HG03064 (cell line): ENCODE results near the gene UTP3.
"Not testable (repeated sequence)": the region's sequence is repeated elsewhere in the genome, so short reads cannot be mapped to it uniquely, and the experiment has no call there.

Experiments used
- ATAC-seq: cut with Tn5 transposase; IDR thresholded peaks from one replicate; pipeline ENCODE4 v1.9.1; 2021; ENCODE audit warnings: low read depth; ENCODE audit not compliant: unreplicated experiment

Gene UTP3

DNA sequence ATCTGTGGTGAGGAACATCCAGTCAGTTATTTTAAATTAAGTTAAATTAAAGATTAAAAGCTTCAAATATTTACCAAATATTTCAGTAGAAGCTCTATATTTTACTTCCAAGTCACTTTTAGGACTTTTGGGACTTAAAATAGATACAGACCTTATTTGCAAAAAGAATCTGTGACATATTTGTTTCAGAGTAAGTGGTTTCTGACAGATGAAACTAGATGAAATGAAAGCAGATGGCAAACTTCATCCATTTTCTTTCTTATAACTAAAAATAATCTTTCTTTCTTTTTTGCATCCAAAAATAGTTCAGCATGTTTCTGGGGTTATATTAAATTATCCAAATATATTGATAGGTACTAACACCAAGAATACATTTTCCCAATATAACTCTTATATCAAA lies 6.6 kb upstream of the UTP3 start:
- ATAC-seq = no peak

DNA sequence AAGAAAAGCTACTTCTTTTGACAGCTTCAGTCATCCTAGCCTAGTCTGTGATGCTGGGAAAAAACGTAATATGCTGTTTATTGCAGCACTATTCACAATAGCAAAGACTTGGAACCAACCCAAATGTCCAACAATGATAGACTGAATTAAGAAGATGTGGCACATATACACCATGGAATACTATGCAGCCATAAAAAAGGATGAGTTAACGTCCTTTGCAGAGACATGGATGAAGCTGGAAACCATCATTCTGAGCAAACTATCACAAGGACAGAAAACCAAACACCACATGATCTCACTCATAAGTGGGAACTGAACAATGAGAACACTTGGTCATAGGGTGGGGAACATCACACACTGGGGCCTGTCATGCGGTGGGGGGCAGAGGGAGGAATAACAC lies 6.2 kb upstream of the UTP3 start:
- ATAC-seq = not testable (repeated sequence)

DNA sequence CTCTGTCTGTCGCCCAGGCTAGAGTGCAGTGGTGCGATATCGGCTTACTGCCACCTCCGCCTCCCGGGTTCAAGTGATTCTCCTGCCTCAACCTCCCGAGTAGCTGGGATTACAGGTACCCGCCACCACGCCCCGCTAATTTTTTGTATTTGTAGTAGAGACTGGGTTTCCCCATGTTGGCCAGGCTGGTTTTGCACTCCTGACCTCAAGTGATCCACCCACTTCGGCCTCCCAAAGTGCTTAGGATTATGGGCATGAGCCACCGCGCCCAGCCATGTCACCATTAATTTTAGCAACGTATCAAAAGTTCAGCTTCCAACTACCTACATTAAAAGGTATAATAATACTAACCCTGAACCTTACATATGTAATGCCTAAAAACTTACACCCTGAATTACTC lies 940 bp upstream of the UTP3 start:
- ATAC-seq = no peak

DNA sequence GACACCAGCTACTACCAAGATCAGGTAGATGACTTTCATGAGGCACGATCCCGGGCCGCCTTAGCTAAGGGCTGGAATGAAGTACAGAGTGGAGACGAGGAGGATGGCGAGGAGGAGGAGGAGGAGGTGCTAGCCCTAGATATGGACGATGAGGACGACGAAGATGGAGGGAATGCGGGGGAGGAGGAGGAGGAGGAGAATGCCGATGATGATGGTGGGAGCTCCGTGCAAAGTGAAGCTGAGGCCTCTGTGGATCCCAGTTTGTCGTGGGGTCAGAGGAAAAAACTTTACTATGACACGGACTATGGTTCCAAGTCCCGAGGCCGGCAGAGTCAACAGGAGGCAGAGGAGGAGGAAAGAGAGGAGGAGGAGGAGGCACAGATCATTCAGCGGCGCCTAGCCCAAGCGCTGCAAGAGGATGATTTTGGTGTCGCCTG lies 481 bp downstream of the UTP3 start:
- no peak for ATAC-seq

DNA sequence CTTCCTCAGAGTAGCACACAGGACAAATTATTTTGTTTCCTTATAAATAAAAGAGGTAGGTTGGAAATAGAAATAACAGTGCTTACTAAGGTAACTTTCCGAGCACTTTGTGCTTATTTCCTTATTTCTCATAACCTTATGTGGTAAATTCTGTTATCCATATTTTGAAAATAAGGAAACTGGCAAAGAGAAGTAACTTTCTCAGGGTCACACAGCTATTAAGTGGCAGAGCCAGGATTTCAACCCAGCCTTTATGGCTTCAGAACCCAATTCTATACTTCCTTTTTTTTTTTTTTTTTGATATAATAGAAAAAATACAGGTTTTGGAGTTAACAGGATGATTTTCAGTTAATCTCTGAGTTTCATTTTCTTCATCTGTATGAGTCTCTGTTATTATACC lies 3.3 kb downstream of the UTP3 start:
- no peak for ATAC-seq

DNA sequence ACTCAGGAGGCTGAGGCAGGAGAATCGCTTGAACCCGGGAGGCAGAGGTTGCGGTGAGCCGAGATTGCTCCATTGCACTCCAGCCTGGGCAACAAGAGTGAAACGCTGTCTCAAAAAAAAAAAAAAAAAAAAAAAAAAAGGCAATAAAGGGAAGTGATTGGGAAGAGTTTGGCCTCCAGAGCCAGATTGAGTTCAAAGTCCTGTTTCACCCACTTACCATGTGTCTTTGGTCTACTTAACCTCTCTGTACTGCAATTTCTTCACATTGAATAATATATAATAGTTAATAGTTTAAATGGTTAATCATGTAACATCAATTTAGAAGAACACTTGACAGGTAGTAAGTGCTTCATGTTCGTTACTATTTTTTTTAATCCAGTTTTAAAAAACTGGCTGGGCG lies 6.3 kb downstream of the UTP3 start:
- ATAC-seq = not testable (repeated sequence)

DNA sequence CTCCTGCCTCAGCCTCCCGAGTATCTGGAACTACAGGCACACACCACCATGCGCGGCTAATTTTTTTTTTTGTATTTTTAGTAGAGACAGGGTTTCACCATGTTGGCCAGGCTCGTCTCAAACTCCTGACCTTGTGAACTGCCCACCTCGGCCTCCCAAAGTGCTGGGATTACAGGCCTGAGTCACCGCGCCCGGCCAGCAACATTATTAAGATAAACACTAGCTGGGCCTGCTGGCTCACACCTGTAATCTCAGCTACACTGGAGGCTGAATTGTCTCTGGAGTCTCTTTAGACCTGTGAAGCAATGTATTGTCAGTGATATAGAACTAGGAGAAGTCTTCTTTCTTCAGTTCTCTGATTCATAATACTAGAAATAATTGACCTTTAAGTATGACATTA lies 10.1 kb downstream of the UTP3 start:
- not testable (repeated sequence) for ATAC-seq

DNA sequence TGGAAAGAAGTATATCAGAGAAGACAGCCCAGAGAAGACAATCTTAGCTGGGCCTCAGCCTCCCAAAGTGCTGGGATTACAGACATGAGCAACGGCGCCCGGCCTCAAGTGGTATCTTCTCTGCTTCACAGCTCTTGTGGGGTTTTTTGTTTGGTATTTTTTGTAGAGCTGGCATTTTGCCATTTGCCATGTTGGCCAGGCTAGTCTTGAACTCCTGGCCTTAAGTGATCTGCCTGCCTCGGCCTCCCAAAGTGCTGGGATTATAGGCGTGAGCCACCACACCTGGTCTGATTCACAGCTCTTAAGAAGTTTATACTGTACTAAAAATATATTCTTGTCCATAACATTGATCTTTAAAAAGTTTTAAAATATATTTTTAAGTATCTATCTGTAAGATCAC lies 12.4 kb downstream of the UTP3 start:
- ATAC-seq = no peak

DNA sequence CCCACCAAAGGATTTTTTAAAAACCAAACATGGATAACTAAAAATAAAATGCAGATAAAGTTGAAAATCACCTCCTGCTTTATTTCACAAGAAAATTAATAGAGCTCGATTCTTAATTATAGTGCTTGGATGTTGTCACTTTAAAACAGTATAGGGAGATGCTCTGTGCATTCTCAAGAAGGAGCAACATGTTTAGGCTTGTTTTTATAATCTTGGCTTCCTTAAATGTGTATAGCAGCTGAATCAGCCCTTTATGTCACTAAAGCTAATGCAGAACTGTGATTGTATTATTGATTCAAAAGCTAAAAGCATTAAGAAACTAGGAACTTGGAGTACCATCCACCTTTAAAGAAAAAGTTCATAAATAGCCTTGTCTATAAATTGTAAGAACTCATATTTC lies 12.9 kb downstream of the UTP3 start:
- no peak for ATAC-seq

DNA sequence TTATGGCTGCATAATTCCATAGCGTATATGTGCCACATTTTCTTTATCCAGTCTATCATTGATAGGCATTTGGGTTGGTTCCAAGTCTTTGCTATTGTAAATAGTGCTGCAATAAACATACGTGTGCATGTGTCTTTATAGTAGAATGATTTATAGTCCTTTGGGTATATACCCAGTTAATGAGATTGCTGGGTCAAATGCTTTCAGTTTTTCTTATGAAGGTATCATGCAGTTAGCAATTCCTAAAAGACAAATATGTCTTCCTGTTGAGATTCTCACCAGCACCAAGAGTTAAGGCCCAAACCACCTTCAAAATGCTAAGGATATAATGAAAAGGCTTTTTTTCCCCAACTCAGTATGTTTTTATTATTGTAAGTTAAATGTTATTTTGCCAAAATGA lies 14.3 kb downstream of the UTP3 start:
- ATAC-seq = not testable (repeated sequence)

DNA sequence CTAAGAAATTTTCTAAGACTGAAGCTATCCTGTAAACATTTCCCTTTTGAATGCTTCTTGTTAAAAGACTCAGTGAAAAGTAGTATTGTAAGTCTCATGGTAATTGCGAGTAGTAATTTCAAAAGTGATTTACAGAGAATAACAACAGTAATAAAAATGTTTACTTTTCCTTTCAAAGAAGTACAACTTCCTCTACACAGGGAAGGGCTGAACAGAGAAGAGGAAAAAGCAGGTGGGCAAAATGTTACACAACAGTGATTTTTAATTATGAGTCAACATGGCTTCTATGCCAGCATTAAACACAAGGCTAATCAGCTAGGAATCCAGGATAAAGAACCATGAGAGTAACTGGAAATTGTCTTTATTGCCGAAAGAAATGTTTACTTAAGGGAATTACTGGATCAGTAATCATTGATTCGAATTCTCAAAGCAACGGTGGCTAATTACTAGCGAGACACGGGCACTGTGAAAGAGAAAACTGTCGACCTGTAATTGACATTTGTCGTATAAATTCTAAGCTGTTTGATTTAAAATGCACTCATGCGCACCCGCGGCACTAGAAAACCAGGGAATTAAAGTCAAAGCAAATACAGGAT lies 15.4 kb downstream of the UTP3 start:
- ATAC-seq = no peak

DNA sequence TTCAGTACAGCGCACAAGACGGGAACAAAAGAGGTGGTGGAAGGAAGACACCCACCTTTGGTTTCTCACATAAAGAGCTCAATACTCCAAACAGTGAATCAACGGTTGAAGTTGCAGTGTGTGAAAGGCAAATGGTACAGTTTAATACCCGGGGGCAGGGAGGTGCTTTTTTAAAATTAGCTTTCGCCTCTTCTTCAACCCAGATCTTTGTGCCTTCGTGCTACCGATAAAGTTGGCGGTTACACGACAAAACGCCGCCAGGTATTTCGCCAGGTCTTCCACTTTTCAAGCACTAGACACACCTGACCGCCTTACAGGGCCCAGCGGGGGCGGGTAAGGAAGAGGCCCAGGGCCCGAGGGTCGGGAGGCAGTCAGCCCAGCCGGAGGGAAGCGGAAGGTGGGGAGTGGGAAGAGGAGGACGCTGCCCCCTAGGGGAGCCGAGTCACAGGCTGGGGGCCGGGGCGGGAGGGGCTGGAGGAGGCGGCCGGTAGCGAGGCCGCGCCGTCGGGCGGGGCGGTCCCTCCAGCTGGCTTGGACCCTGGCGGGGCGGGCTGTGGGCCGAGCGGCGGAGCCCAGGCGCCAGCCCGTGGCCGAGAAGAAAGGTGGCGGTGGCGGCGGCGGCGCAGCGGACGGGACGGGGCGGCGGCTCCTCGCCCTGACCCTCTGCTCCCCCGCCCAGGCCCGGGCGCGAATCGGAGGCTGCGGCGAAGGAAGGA lies 16.0 kb downstream of the UTP3 start:
- ATAC-seq = peak; percentile 75

DNA sequence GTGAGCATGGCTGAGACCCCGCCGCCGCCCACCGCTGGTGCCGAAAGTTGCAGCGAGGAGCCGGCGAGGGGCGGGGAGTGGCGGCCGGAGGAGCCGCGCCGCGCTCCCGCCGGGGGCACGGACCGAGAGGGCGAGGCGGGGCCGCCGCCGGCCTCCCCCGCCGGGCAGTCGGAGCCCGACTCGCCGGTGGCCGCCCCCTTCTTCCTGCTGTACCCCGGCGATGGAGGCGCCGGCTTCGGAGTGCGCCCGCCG lies 16.5 kb downstream of the UTP3 start:
- ATAC-seq = peak; percentile 41

DNA sequence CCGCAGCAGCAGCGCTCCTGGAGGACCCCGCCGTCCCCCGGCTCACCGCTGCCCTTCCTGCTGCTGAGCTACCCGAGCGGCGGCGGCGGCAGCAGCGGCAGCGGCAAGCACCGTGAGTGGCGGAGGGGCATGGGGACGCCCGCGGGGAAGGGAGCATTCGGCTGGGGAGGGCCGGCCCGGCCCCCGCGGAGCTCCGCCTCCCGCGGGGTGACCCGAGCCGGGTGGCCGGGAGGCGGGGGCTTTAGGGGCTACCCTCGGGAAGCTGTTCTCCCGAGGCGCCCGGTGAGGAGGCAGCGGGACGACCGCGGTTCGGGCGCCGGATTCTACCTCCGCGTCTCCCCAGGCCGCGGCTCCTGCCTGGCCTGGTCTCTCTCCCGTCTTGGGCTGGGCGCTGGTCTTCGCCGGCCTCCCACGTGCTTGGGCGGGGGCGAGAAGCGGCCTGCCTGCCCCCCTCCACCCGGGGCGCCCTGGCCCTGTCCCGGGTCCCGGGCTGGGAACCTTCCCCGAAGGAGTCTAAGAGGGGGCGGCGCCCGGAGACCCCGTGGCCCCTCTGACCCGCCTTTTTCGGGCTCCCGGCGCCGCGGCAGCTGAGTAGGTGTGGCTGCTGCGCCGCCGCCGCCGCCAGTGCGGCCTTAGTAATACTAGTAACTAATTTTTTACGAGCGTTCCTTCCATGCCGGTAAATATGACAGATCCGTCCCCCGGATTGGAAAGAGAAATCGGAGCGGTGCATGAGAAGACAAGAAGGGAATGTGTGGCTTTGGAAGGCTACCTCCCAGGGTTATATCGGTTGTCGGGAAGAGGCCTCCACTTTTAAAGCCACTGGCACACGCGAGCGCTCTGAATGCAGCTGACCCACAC lies 17.1 kb downstream of the UTP3 start:
- ATAC-seq = peak; percentile 51

DNA sequence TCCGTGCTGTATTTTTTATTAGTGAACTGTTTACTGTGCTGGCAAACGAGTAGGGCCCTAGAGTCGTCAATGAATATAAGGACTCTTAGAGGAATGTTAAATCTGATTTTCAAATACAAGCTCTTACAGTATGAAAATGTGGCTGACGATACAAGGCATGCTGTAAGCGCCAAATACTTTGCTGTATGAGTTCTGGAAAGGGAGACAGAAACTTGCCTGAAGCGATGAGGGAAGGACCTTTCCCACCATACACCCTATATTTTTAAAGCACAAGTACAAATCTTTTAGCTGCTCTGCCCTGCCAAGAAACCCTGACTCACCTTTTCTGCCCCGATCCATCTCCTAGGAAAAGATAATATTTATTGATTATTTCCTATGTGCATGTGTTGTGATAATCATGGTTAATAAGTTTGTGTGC lies 17.7 kb downstream of the UTP3 start:
- ATAC-seq = no peak

DNA sequence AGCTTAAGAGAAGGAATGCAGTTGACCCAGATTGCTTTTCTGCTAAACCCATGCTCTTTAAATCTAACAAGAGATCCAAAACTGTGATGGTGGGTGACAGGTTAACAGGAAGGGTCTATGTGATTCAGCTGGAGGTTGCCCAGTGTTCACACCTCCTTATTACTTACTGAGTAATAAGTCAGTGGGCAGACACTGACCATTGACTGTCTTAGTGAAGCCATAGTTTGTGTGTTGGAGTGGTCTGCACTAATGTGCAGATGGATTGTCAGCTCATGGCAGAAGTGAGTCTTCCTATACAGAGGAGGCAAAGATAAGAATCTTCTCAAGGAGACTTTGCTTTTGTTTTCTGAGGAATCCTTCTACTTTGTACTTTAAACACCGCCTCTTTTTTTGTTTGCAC lies 18.2 kb downstream of the UTP3 start:
- no peak for ATAC-seq

DNA sequence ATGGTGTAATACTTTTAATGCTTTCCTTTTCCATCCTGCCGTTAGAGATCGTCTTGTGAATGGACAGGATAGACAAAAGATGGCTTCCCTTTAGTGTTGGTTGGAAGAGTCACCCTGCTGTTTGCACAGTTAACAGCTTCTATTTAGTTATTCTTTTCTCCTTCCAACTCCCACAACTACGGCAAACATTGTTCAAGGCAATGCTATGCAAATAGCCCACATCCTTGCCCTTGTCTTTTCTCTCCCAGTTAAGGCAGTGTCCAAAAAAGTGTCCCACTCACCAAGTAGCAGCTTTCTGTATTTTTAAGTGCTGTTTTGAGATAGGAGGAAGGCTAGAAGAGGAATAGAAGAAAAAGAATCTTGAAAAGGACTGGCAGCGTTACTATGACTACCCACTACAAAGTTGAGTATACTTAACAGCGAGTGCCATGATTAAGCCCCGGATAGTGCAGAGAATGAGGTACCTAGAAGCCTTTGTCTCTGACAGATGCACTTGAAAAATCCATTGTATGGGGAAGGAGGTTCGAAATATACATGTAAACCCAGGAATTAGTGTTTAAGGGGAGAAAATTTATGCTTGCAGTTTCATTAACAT lies 21.4 kb downstream of the UTP3 start:
- ATAC-seq = no peak

DNA sequence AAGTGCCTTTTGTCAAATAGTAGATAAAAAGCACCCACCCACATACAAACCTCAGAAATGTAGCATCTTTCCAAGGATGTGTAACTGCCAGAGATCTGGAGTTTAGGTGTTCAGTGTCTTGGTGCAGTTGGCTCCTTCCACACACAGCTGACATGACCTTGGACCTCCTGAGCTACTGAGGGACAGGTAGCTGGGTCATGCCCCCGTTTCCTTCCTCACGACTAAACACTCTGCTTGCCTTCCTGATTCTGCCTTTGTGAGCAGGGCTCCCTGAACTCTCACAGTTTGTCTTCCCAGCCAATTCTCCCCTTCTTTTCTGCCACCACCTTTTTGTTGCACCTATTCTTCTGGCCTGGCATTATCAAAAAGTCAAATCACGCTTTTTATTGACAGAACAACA lies 23.3 kb downstream of the UTP3 start:
- ATAC-seq = no peak

DNA sequence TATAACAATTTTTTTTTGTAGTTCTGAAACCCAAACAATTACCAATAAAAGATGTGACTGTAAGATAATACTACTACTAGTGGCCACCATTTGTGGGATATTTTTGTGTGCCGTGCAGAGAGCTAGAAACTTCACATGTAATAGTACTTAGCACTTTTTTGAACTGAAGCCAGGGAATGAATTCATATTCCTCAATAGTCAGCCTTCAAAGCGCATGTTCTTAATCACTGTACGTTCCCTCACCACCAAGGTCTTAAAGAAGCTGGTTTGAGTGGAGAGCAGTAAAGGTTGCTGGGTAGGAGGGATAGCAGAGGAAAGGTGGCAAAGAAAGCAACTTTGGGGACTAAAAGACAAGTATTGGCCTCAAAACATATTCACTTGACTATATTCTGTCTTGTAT lies 23.8 kb downstream of the UTP3 start:
- no peak for ATAC-seq

DNA sequence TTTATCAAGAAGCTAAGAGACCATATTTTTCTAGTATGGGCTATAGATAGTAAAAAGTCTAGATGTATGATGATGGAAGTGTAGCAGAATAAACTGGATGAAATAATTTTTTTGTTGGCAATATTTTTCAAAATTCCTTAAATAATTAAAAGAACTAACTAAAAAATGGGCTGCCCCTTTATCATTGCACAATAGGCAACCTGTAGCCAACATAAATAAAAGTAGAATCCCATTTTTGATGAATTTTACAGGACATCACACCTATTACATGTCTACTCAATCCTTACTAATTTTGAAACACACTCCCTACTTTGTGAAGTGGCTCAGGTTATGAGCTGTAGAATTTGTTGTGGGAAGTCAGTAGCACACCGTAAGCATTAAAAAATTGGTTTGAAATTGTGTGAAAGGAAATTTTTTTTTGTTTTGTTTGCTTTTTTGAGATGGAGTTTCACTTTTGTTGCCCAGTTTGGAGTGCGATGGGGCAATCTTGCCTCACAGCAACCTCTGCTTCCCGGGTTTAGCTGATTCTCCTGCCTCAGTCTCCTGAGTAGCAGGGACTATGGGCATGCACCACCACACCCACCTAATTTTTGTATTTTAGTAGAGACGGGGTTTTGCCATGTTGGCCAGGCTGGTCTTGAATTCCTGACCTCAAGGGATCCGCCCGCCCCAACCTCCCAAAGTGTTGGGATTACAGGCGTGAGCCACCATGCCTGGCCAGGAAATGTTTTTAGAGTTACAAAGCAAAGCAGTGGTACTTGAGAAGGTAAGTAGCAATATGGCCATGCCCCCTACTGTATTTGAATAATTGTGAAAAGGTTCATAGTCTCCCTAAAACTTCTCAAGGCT lies 24.5 kb downstream of the UTP3 start:
- no peak for ATAC-seq
